Keratinocyte (primary cell): Measurements from ENCODE around the gene FOXE1. TPM values are rescaled to one million over a fixed set of nuclear protein-coding genes. Genes with fewer than 3 reads are reported as not detected.

ENCODE experiments used
- DNase-seq: peaks from one replicate; pipeline ENCODE4 v3.0.0-alpha.2; 2011; ENCODE audit warnings: low read depth, missing footprints, low spot score
- FAIRE-seq: peaks from 2 replicates; lab custom pipeline; 2011; peaks lifted over from hg19 to GRCh38; lab: Jason Lieb, UNC
- H2AFZ ChIP-seq: 2 replicates; pipeline ENCODE4 v1.6.0; 2012; ENCODE audit warnings: low read length, control low read depth, inconsistent platforms; ENCODE audit not compliant: control insufficient read depth
- H3K27ac ChIP-seq: 2 replicates; pipeline ENCODE4 v1.5.1; 2011; ENCODE audit warnings: low read length; ENCODE audit not compliant: control insufficient read depth, insufficient read depth
- H3K27me3 ChIP-seq: 3 replicates; pipeline ENCODE4 v1.6.0; 2011; ENCODE audit warnings: low read length; ENCODE audit not compliant: control insufficient read depth, insufficient read depth; ENCODE audit errors: extremely low read depth
- H3K36me3 ChIP-seq, 2 experiments: 2 replicates in 1 of 2; 3 replicates in 1 of 2; pipeline ENCODE4 v1.5.1; 2011; ENCODE audit warnings: low read length in 2 of 2, mild to moderate bottlenecking in 1 of 2; ENCODE audit not compliant: control insufficient read depth in 2 of 2, insufficient read depth in 2 of 2; ENCODE audit errors: extremely low read depth in 1 of 2
- H3K4me1 ChIP-seq: 3 replicates; pipeline ENCODE4 v1.5.1; 2011; ENCODE audit warnings: low read length; ENCODE audit not compliant: control insufficient read depth, insufficient read depth; ENCODE audit errors: extremely low read depth
- H3K4me2 ChIP-seq: 3 replicates; pipeline ENCODE4 v1.6.0; 2011; ENCODE audit warnings: low read depth, low read length; ENCODE audit not compliant: control insufficient read depth, insufficient read depth; ENCODE audit errors: extremely low read depth
- H3K4me3 ChIP-seq, 3 experiments: fragments of 200-600 bp in 1 of 3; sonication (generic) in 1 of 3; 2 replicates in 2 of 3; 3 replicates in 1 of 3; pipeline ENCODE4 v1.5.1; 2011 to 2016; ENCODE audit warnings: low read length in 3 of 3, mild to moderate bottlenecking in 3 of 3, control low read depth in 2 of 3, inconsistent platforms in 1 of 3, low read depth in 1 of 3, mixed read lengths in 1 of 3, mixed run types in 1 of 3, moderate library complexity in 1 of 3; ENCODE audit not compliant: control insufficient read depth in 2 of 3, insufficient read depth in 2 of 3; ENCODE audit errors: extremely low read depth in 1 of 3
- H3K79me2 ChIP-seq: 2 replicates; pipeline ENCODE4 v1.6.0; 2012; ENCODE audit warnings: low read length; ENCODE audit not compliant: control insufficient read depth, insufficient read depth
- H3K9ac ChIP-seq: 3 replicates; pipeline ENCODE4 v1.6.0; 2011; ENCODE audit warnings: low read length; ENCODE audit not compliant: control insufficient read depth, insufficient read depth; ENCODE audit errors: extremely low read depth
- H3K9me1 ChIP-seq: 3 replicates; pipeline ENCODE4 v1.6.0; 2011; ENCODE audit warnings: low read length; ENCODE audit not compliant: control insufficient read depth, insufficient read depth; ENCODE audit errors: extremely low read depth
- H3K9me3 ChIP-seq: 2 replicates; pipeline ENCODE4 v1.5.1; 2012; ENCODE audit warnings: low read depth, low read length; ENCODE audit not compliant: control insufficient read depth
- H4K20me1 ChIP-seq: 3 replicates; pipeline ENCODE4 v1.6.0; 2011; ENCODE audit warnings: low read length; ENCODE audit not compliant: control insufficient read depth, insufficient read depth; ENCODE audit errors: extremely low read depth
- CTCF ChIP-seq, 3 experiments: IDR thresholded peaks in 1 of 3; conservative IDR thresholded peaks in 1 of 3; optimal IDR thresholded peaks in 1 of 3; 2 replicates in 2 of 3; 3 replicates in 1 of 3; pipeline versions ENCODE3 to v1.5.1; 2011; ENCODE audit warnings: low read length in 3 of 3, mild to moderate bottlenecking in 3 of 3, moderate library complexity in 2 of 3, control low read depth in 1 of 3, inconsistent platforms in 1 of 3; ENCODE audit not compliant: insufficient read depth in 2 of 3; ENCODE audit errors: extremely low read depth in 1 of 3
- EZH2 ChIP-seq: IDR thresholded peaks from one replicate; pipeline ENCODE4 v1.6.1; 2012; ENCODE audit warnings: inconsistent platforms, mild to moderate bottlenecking, low read length, moderate library complexity
- dilution Hi-C: fragments of 300-500 bp; cut with MboI; formaldehyde crosslinking; loops from one replicate; pipeline ENCODE4 v1.7.0; 2020; ENCODE audit warnings: low sequenced_read_pairs; ENCODE audit not compliant: extremely low pct_ligation_motif_present
- polyA plus RNA-seq, 5 experiments: library from polyadenylated mRNA; depleted of rRNA in 3 of 5; stranded (reverse) in 3 of 5; stranded (forward) in 1 of 5; unstranded in 1 of 5; fragments of >200 nt; gene quantifications; 1 replicate in 1 of 5; 2 replicates in 3 of 5; 3 replicates in 1 of 5; pipeline versions ENCODE4 v1.2.1 to v1.2.3, GENCODE V29; 2011 to 2012; ENCODE audit warnings: missing spikeins in 2 of 5, low read depth in 1 of 5, low replicate concordance in 1 of 5

FOXE1 gene
- polyA plus RNA-seq, 1 donor (not counting 4 experiments of a cell fraction or from before 2014, with no cell fraction given), result 0.97 TPM

GRCh38 chr9:97846347-97846746, 6.7 kb upstream of the FOXE1 start:
- Histone ChIP-seq H3K79me2 (no peaks in the 10 kb centered on the region), H3K4me2 (no peak overlapping the region), H3K9ac (no peak overlapping the region), H4K20me1 (no peaks in the 10 kb centered on the region), H3K9me1 (no peaks in the 10 kb centered on the region), H3K4me3 (no peak overlapping the region), H3K27ac (no peak overlapping the region), H2AFZ (no peak overlapping the region), H3K4me1 (peaks cover 5% of the 10 kb centered on the region), H3K36me3 (no peaks in the 10 kb centered on the region), H3K9me3 (no peaks in the 10 kb centered on the region), H3K27me3 (peaks cover 52% of the 10 kb centered on the region)
- dilution Hi-C loops, result no loop called here
- DNase-seq, result no peak
- TF ChIP-seq EZH2, result no peak
- TF ChIP-seq CTCF (optimal IDR thresholded peaks at IDR 0.05 in 1 of 3, IDR thresholded peaks at IDR 0.05 in 1 of 3, conservative IDR thresholded peaks at IDR 0.05 in 1 of 3; ENCODE audit: extremely low read depth in 1 of 3, insufficient read depth in 2 of 3, low read length in 3 of 3), result no peak
- FAIRE-seq, result no peak

- dilution Hi-C loops, result no loop called here
- no peak overlapping the region for H2AFZ ChIP-seq
- no peak overlapping the region for H3K9ac ChIP-seq
- H3K27me3 ChIP-seq, result peaks cover 63% of the 10 kb centered on the region
- no peaks in the 10 kb centered on the region for H3K9me3 ChIP-seq
- TF ChIP-seq CTCF (optimal IDR thresholded peaks at IDR 0.05 in 1 of 3, IDR thresholded peaks at IDR 0.05 in 1 of 3, conservative IDR thresholded peaks at IDR 0.05 in 1 of 3; ENCODE audit: extremely low read depth in 1 of 3, insufficient read depth in 2 of 3, low read length in 3 of 3) (no peak), EZH2 (no peak)
- no peaks in the 10 kb centered on the region for H3K36me3 ChIP-seq
- H3K4me2 ChIP-seq, result peak overlapping the region; percentile 75
- H4K20me1 ChIP-seq, result no peaks in the 10 kb centered on the region
- H3K79me2 ChIP-seq, result no peaks in the 10 kb centered on the region
- H3K4me3 ChIP-seq, result peak overlapping the region in 1 of 3 experiments; percentile 39
- no peak for DNase-seq
- no peaks in the 10 kb centered on the region for H3K9me1 ChIP-seq
- no peak overlapping the region for H3K27ac ChIP-seq
- no peak for FAIRE-seq
- peaks cover 15% of the 10 kb centered on the region for H3K4me1 ChIP-seq
These were observed 5.4 kb upstream of the FOXE1 start for GRCh38 chr9:97847474-97848214.
